ENCODE measurements around the gene GRM3.

Gene GRM3

GRCh38 chr7:86765931-86766330, 122.2 kb downstream of the GRM3 start:
- POLR2A ChIA-PET: no interaction called here
- Histone ChIP-seq H3K36me3 (ENCODE audit: control insufficient read depth in 4 of 4, insufficient read depth in 4 of 4, low read length in 3 of 4) (no peaks in the 10 kb centered on the region), H3K27ac (ENCODE audit: insufficient read depth in 1 of 2, low read depth in 1 of 2, low read length in 2 of 2, poor library complexity in 1 of 2, severe bottlenecking in 2 of 2) (no peak overlapping the region), H3K4me1 (ENCODE audit: control extremely low read depth in 1 of 4, control insufficient read depth in 4 of 4, insufficient read depth in 4 of 4, low read length in 3 of 4) (peaks cover 0 to 5% (median 0%) of the 10 kb centered on the region in 4 experiments), H3K27me3 (replicated peaks in 2 of 5; ENCODE audit: control insufficient read depth in 4 of 5, insufficient read depth in 5 of 5, low read length in 4 of 5) (no peaks in the 10 kb centered on the region), H3K9me3 (ENCODE audit: control extremely low read depth in 1 of 5, control insufficient read depth in 4 of 5, insufficient read depth in 2 of 5, low read depth in 1 of 5, low read length in 4 of 5) (no peaks in the 10 kb centered on the region), H3K4me3 (ENCODE audit: control insufficient read depth in 1 of 7, extremely low read depth in 1 of 7, insufficient read depth in 4 of 7, low read depth in 2 of 7, low read length in 6 of 7) (no peak overlapping the region)
- CTCF ChIA-PET: no interaction called here
- WGBS (ENCODE audit: insufficient coverage): 81% methylated on average over 2 of the region's 2 CpGs
- DNase-seq: no peak

- CTCF ChIA-PET: no interaction called here
Measured at GRCh38 chr7:86768394-86768793, 124.7 kb downstream of the GRM3 start.

GRCh38 chr7:86768967-86769760, 125.5 kb downstream of the GRM3 start:
- H3K4me3 ChIP-seq (ENCODE audit: control insufficient read depth in 1 of 7, extremely low read depth in 1 of 7, insufficient read depth in 4 of 7, low read depth in 2 of 7, low read length in 6 of 7): no peak overlapping the region
- POLR2A ChIA-PET: no interaction called here
- H3K36me3 ChIP-seq (ENCODE audit: control insufficient read depth in 4 of 4, insufficient read depth in 4 of 4, low read length in 3 of 4): no peaks in the 10 kb centered on the region
- 86% methylated on average over 2 of the region's 4 CpGs for WGBS (ENCODE audit: insufficient coverage)
- no peak for DNase-seq
- H3K27me3 ChIP-seq (replicated peaks in 2 of 5; ENCODE audit: control insufficient read depth in 4 of 5, insufficient read depth in 5 of 5, low read length in 4 of 5): no peaks in the 10 kb centered on the region
- H3K4me1 ChIP-seq (ENCODE audit: control extremely low read depth in 1 of 4, control insufficient read depth in 4 of 4, insufficient read depth in 4 of 4, low read length in 3 of 4): peaks cover 0 to 5% (median 0%) of the 10 kb centered on the region in 4 experiments
- no peaks in the 10 kb centered on the region for H3K9me3 ChIP-seq (ENCODE audit: control extremely low read depth in 1 of 5, control insufficient read depth in 4 of 5, insufficient read depth in 2 of 5, low read depth in 1 of 5, low read length in 4 of 5)
- CTCF ChIA-PET: no interaction called here
- no peak overlapping the region for H3K27ac ChIP-seq (ENCODE audit: insufficient read depth in 1 of 2, low read depth in 1 of 2, low read length in 2 of 2, poor library complexity in 1 of 2, severe bottlenecking in 2 of 2)

More at GRCh38 chr7:86768394-86768793, 124.7 kb downstream of the GRM3 start:
- POLR2A ChIA-PET: no interaction called here
- no peak overlapping the region for H3K27ac ChIP-seq (ENCODE audit: insufficient read depth in 1 of 2, low read depth in 1 of 2, low read length in 2 of 2, poor library complexity in 1 of 2, severe bottlenecking in 2 of 2)
- no peak overlapping the region for H3K4me3 ChIP-seq (ENCODE audit: control insufficient read depth in 1 of 7, extremely low read depth in 1 of 7, insufficient read depth in 4 of 7, low read depth in 2 of 7, low read length in 6 of 7)
- no peaks in the 10 kb centered on the region for H3K27me3 ChIP-seq (replicated peaks in 2 of 5; ENCODE audit: control insufficient read depth in 4 of 5, insufficient read depth in 5 of 5, low read length in 4 of 5)
- no peaks in the 10 kb centered on the region for H3K9me3 ChIP-seq (ENCODE audit: control extremely low read depth in 1 of 5, control insufficient read depth in 4 of 5, insufficient read depth in 2 of 5, low read depth in 1 of 5, low read length in 4 of 5)
- peaks cover 0 to 5% (median 0%) of the 10 kb centered on the region in 4 experiments for H3K4me1 ChIP-seq (ENCODE audit: control extremely low read depth in 1 of 4, control insufficient read depth in 4 of 4, insufficient read depth in 4 of 4, low read length in 3 of 4)
- 100% methylated on average over 1 of the region's 1 CpG for WGBS (ENCODE audit: insufficient coverage)
- no peaks in the 10 kb centered on the region for H3K36me3 ChIP-seq (ENCODE audit: control insufficient read depth in 4 of 4, insufficient read depth in 4 of 4, low read length in 3 of 4)
- no peak for DNase-seq

GRCh38 chr7:86773309-86773708, 129.6 kb downstream of the GRM3 start:
- Histone ChIP-seq H3K27me3 (replicated peaks in 2 of 5; ENCODE audit: control insufficient read depth in 4 of 5, insufficient read depth in 5 of 5, low read length in 4 of 5) (no peaks in the 10 kb centered on the region), H3K4me3 (ENCODE audit: control insufficient read depth in 1 of 7, extremely low read depth in 1 of 7, insufficient read depth in 4 of 7, low read depth in 2 of 7, low read length in 6 of 7) (no peak overlapping the region), H3K9me3 (ENCODE audit: control extremely low read depth in 1 of 5, control insufficient read depth in 4 of 5, insufficient read depth in 2 of 5, low read depth in 1 of 5, low read length in 4 of 5) (no peaks in the 10 kb centered on the region), H3K4me1 (ENCODE audit: control extremely low read depth in 1 of 4, control insufficient read depth in 4 of 4, insufficient read depth in 4 of 4, low read length in 3 of 4) (peaks cover 0 to 5% (median 0%) of the 10 kb centered on the region in 4 experiments), H3K27ac (ENCODE audit: insufficient read depth in 1 of 2, low read depth in 1 of 2, low read length in 2 of 2, poor library complexity in 1 of 2, severe bottlenecking in 2 of 2) (no peak overlapping the region), H3K36me3 (ENCODE audit: control insufficient read depth in 4 of 4, insufficient read depth in 4 of 4, low read length in 3 of 4) (no peaks in the 10 kb centered on the region)
- ChIA-PET CTCF (no interaction called here), POLR2A (no interaction called here)
- no peak for DNase-seq

- DNase-seq: no peak
- H3K27ac ChIP-seq (ENCODE audit: insufficient read depth in 1 of 2, low read depth in 1 of 2, low read length in 2 of 2, poor library complexity in 1 of 2, severe bottlenecking in 2 of 2): no peak overlapping the region
- H3K4me3 ChIP-seq (ENCODE audit: control insufficient read depth in 1 of 7, extremely low read depth in 1 of 7, insufficient read depth in 4 of 7, low read depth in 2 of 7, low read length in 6 of 7): no peak overlapping the region
- ChIA-PET POLR2A (interaction anchor here (0.6 kb wide), 1 partner anchor 79 kb away, joined by 3 read pairs; no protein-coding TSS in a partner anchor), CTCF (no interaction called here)
- H3K4me1 ChIP-seq (ENCODE audit: control extremely low read depth in 1 of 4, control insufficient read depth in 4 of 4, insufficient read depth in 4 of 4, low read length in 3 of 4): no peaks in the 10 kb centered on the region
- H3K27me3 ChIP-seq (replicated peaks in 2 of 5; ENCODE audit: control insufficient read depth in 4 of 5, insufficient read depth in 5 of 5, low read length in 4 of 5): no peaks in the 10 kb centered on the region
- H3K36me3 ChIP-seq (ENCODE audit: control insufficient read depth in 4 of 4, insufficient read depth in 4 of 4, low read length in 3 of 4): no peaks in the 10 kb centered on the region
- H3K9me3 ChIP-seq (ENCODE audit: control extremely low read depth in 1 of 5, control insufficient read depth in 4 of 5, insufficient read depth in 2 of 5, low read depth in 1 of 5, low read length in 4 of 5): no peaks in the 10 kb centered on the region
Measured at GRCh38 chr7:86775203-86775602, 131.5 kb downstream of the GRM3 start.

GRCh38 chr7:86776136-86776535, 132.4 kb downstream of the GRM3 start:
- ChIA-PET CTCF (no interaction called here), POLR2A (no interaction called here)
- no peaks in the 10 kb centered on the region for H3K9me3 ChIP-seq (ENCODE audit: control extremely low read depth in 1 of 5, control insufficient read depth in 4 of 5, insufficient read depth in 2 of 5, low read depth in 1 of 5, low read length in 4 of 5)
- H3K27me3 ChIP-seq (replicated peaks in 2 of 5; ENCODE audit: control insufficient read depth in 4 of 5, insufficient read depth in 5 of 5, low read length in 4 of 5): no peaks in the 10 kb centered on the region
- H3K4me3 ChIP-seq (ENCODE audit: control insufficient read depth in 1 of 7, extremely low read depth in 1 of 7, insufficient read depth in 4 of 7, low read depth in 2 of 7, low read length in 6 of 7): no peak overlapping the region
- no peaks in the 10 kb centered on the region for H3K4me1 ChIP-seq (ENCODE audit: control extremely low read depth in 1 of 4, control insufficient read depth in 4 of 4, insufficient read depth in 4 of 4, low read length in 3 of 4)
- WGBS (ENCODE audit: insufficient coverage): 86% methylated on average over 1 of the region's 1 CpG
- no peaks in the 10 kb centered on the region for H3K36me3 ChIP-seq (ENCODE audit: control insufficient read depth in 4 of 4, insufficient read depth in 4 of 4, low read length in 3 of 4)
- no peak for DNase-seq
- H3K27ac ChIP-seq (ENCODE audit: insufficient read depth in 1 of 2, low read depth in 1 of 2, low read length in 2 of 2, poor library complexity in 1 of 2, severe bottlenecking in 2 of 2): no peak overlapping the region

- ChIA-PET POLR2A (no interaction called here), CTCF (no interaction called here)
- Histone ChIP-seq H3K9me3 (ENCODE audit: control extremely low read depth in 1 of 5, control insufficient read depth in 4 of 5, insufficient read depth in 2 of 5, low read depth in 1 of 5, low read length in 4 of 5) (no peaks in the 10 kb centered on the region), H3K4me3 (ENCODE audit: control insufficient read depth in 1 of 7, extremely low read depth in 1 of 7, insufficient read depth in 4 of 7, low read depth in 2 of 7, low read length in 6 of 7) (no peak overlapping the region), H3K4me1 (ENCODE audit: control extremely low read depth in 1 of 4, control insufficient read depth in 4 of 4, insufficient read depth in 4 of 4, low read length in 3 of 4) (no peaks in the 10 kb centered on the region), H3K36me3 (ENCODE audit: control insufficient read depth in 4 of 4, insufficient read depth in 4 of 4, low read length in 3 of 4) (no peaks in the 10 kb centered on the region), H3K27ac (ENCODE audit: insufficient read depth in 1 of 2, low read depth in 1 of 2, low read length in 2 of 2, poor library complexity in 1 of 2, severe bottlenecking in 2 of 2) (no peak overlapping the region), H3K27me3 (replicated peaks in 2 of 5; ENCODE audit: control insufficient read depth in 4 of 5, insufficient read depth in 5 of 5, low read length in 4 of 5) (no peaks in the 10 kb centered on the region)
- no peak for DNase-seq
Measured at GRCh38 chr7:86778271-86778670, 134.6 kb downstream of the GRM3 start.

Data from common myeloid progenitor, CD34-positive (primary cell).